Keratinocyte (primary cell): ENCODE results near the gene C1orf53. TPM values are rescaled to one million over a fixed set of nuclear protein-coding genes. Genes with fewer than 3 reads are reported as not detected.

Experiments used
- DNase-seq: peaks from one replicate; pipeline ENCODE4 v3.0.0-alpha.2; 2011; ENCODE audit warnings: low read depth, missing footprints, low spot score
- FAIRE-seq: peaks from 2 replicates; lab custom pipeline; 2011; peaks lifted over from hg19 to GRCh38; lab: Jason Lieb, UNC
- H2AFZ ChIP-seq: 2 replicates; pipeline ENCODE4 v1.6.0; 2012; ENCODE audit warnings: low read length, control low read depth, inconsistent platforms; ENCODE audit not compliant: control insufficient read depth
- H3K27ac ChIP-seq: 2 replicates; pipeline ENCODE4 v1.5.1; 2011; ENCODE audit warnings: low read length; ENCODE audit not compliant: control insufficient read depth, insufficient read depth
- H3K27me3 ChIP-seq: 3 replicates; pipeline ENCODE4 v1.6.0; 2011; ENCODE audit warnings: low read length; ENCODE audit not compliant: control insufficient read depth, insufficient read depth; ENCODE audit errors: extremely low read depth
- H3K36me3 ChIP-seq, 2 experiments: 2 replicates in 1 of 2; 3 replicates in 1 of 2; pipeline ENCODE4 v1.5.1; 2011; ENCODE audit warnings: low read length in 2 of 2, mild to moderate bottlenecking in 1 of 2; ENCODE audit not compliant: control insufficient read depth in 2 of 2, insufficient read depth in 2 of 2; ENCODE audit errors: extremely low read depth in 1 of 2
- H3K4me1 ChIP-seq: 3 replicates; pipeline ENCODE4 v1.5.1; 2011; ENCODE audit warnings: low read length; ENCODE audit not compliant: control insufficient read depth, insufficient read depth; ENCODE audit errors: extremely low read depth
- H3K4me2 ChIP-seq: 3 replicates; pipeline ENCODE4 v1.6.0; 2011; ENCODE audit warnings: low read depth, low read length; ENCODE audit not compliant: control insufficient read depth, insufficient read depth; ENCODE audit errors: extremely low read depth
- H3K4me3 ChIP-seq, 3 experiments: fragments of 200-600 bp in 1 of 3; sonication (generic) in 1 of 3; 2 replicates in 2 of 3; 3 replicates in 1 of 3; pipeline ENCODE4 v1.5.1; 2011 to 2016; ENCODE audit warnings: low read length in 3 of 3, mild to moderate bottlenecking in 3 of 3, control low read depth in 2 of 3, inconsistent platforms in 1 of 3, low read depth in 1 of 3, mixed read lengths in 1 of 3, mixed run types in 1 of 3, moderate library complexity in 1 of 3; ENCODE audit not compliant: control insufficient read depth in 2 of 3, insufficient read depth in 2 of 3; ENCODE audit errors: extremely low read depth in 1 of 3
- H3K79me2 ChIP-seq: 2 replicates; pipeline ENCODE4 v1.6.0; 2012; ENCODE audit warnings: low read length; ENCODE audit not compliant: control insufficient read depth, insufficient read depth
- H3K9ac ChIP-seq: 3 replicates; pipeline ENCODE4 v1.6.0; 2011; ENCODE audit warnings: low read length; ENCODE audit not compliant: control insufficient read depth, insufficient read depth; ENCODE audit errors: extremely low read depth
- H3K9me1 ChIP-seq: 3 replicates; pipeline ENCODE4 v1.6.0; 2011; ENCODE audit warnings: low read length; ENCODE audit not compliant: control insufficient read depth, insufficient read depth; ENCODE audit errors: extremely low read depth
- H3K9me3 ChIP-seq: 2 replicates; pipeline ENCODE4 v1.5.1; 2012; ENCODE audit warnings: low read depth, low read length; ENCODE audit not compliant: control insufficient read depth
- H4K20me1 ChIP-seq: 3 replicates; pipeline ENCODE4 v1.6.0; 2011; ENCODE audit warnings: low read length; ENCODE audit not compliant: control insufficient read depth, insufficient read depth; ENCODE audit errors: extremely low read depth
- EZH2 ChIP-seq: IDR thresholded peaks from one replicate; pipeline ENCODE4 v1.6.1; 2012; ENCODE audit warnings: inconsistent platforms, mild to moderate bottlenecking, low read length, moderate library complexity
- dilution Hi-C: fragments of 300-500 bp; cut with MboI; formaldehyde crosslinking; loops from one replicate; pipeline ENCODE4 v1.7.0; 2020; ENCODE audit warnings: low sequenced_read_pairs; ENCODE audit not compliant: extremely low pct_ligation_motif_present
- polyA plus RNA-seq, 5 experiments: library from polyadenylated mRNA; depleted of rRNA in 3 of 5; stranded (reverse) in 3 of 5; stranded (forward) in 1 of 5; unstranded in 1 of 5; fragments of >200 nt; gene quantifications; 1 replicate in 1 of 5; 2 replicates in 3 of 5; 3 replicates in 1 of 5; pipeline versions ENCODE4 v1.2.1 to v1.2.3, GENCODE V29; 2011 to 2012; ENCODE audit warnings: missing spikeins in 2 of 5, low read depth in 1 of 5, low replicate concordance in 1 of 5
- TF ChIP-seq, protein P1 (sequence below), 3 experiments: IDR thresholded peaks in 1 of 3; conservative IDR thresholded peaks in 1 of 3; optimal IDR thresholded peaks in 1 of 3; 2 replicates in 2 of 3; 3 replicates in 1 of 3; pipeline versions ENCODE3 to v1.5.1; 2011; ENCODE audit warnings: low read length in 3 of 3, mild to moderate bottlenecking in 3 of 3, moderate library complexity in 2 of 3, control low read depth in 1 of 3, inconsistent platforms in 1 of 3; ENCODE audit not compliant: insufficient read depth in 2 of 3; ENCODE audit errors: extremely low read depth in 1 of 3

The C1orf53 gene
- polyA plus RNA-seq, 1 donor (not counting 4 experiments of a cell fraction or from before 2014, with no cell fraction given) = 6.2 TPM

- no peaks in the 10 kb centered on the region for H3K27me3 ChIP-seq
- H4K20me1 ChIP-seq = no peaks in the 10 kb centered on the region
- H3K9me3 ChIP-seq = no peaks in the 10 kb centered on the region
- H3K4me1 ChIP-seq = no peaks in the 10 kb centered on the region
- H2AFZ ChIP-seq = no peak overlapping the region
- H3K4me3 ChIP-seq = no peak overlapping the region
- H3K79me2 ChIP-seq = no peaks in the 10 kb centered on the region
- no peaks in the 10 kb centered on the region for H3K36me3 ChIP-seq
- H3K27ac ChIP-seq = no peak overlapping the region
- H3K9ac ChIP-seq = no peak overlapping the region
- H3K4me2 ChIP-seq = no peak overlapping the region
- no peak for DNase-seq
- FAIRE-seq = no peak
- dilution Hi-C loops = no loop called here
- no peaks in the 10 kb centered on the region for H3K9me1 ChIP-seq
- TF ChIP-seq EZH2 = no peak
- TF ChIP-seq, protein P1, sequence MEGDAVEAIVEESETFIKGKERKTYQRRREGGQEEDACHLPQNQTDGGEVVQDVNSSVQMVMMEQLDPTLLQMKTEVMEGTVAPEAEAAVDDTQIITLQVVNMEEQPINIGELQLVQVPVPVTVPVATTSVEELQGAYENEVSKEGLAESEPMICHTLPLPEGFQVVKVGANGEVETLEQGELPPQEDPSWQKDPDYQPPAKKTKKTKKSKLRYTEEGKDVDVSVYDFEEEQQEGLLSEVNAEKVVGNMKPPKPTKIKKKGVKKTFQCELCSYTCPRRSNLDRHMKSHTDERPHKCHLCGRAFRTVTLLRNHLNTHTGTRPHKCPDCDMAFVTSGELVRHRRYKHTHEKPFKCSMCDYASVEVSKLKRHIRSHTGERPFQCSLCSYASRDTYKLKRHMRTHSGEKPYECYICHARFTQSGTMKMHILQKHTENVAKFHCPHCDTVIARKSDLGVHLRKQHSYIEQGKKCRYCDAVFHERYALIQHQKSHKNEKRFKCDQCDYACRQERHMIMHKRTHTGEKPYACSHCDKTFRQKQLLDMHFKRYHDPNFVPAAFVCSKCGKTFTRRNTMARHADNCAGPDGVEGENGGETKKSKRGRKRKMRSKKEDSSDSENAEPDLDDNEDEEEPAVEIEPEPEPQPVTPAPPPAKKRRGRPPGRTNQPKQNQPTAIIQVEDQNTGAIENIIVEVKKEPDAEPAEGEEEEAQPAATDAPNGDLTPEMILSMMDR (optimal IDR thresholded peaks at IDR 0.05 in 1 of 3, IDR thresholded peaks at IDR 0.05 in 1 of 3, conservative IDR thresholded peaks at IDR 0.05 in 1 of 3; ENCODE audit: extremely low read depth in 1 of 3, insufficient read depth in 2 of 3, low read length in 3 of 3) = no peak
These were observed 36.6 kb upstream of the C1orf53 start for GRCh38 chr1:197865809-197866208.

DNA sequence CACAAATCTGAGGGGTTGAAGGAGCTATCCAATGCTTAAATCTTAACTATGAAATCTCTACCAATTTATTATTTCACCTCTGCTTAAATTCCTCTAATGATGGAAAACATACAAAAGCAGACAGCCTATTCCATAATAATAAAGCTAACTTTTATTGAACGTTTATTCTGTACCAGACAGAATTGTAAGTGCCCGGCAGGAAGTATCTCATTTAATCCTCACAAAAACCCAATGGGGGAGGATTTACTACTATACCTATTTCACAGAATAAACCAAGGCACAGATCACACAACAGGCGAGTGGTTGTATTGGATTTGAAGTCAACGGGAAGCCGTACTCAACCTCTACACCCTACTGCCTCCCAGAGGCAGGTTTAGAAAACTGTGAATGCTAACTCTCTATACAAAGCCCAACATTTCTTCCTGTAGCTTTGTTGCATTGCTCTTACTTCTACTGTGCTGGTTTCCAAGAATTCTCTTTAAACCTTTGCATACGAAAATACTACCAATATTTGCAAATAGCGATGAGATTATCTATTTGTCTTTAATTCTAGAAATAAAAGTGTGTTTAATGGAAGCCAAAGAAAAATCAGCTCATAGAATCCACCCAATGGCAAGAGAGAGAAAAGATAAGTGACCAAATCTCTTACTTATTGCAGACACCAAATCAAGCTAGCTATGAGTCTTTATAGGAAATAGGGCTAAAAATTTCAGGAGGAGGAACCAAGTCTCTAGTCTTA, 33.5 kb upstream of the C1orf53 start:
- Histone ChIP-seq H4K20me1 (no peaks in the 10 kb centered on the region), H3K27ac (no peak overlapping the region), H3K9me1 (no peaks in the 10 kb centered on the region), H3K4me2 (no peak overlapping the region), H3K9ac (no peak overlapping the region), H3K27me3 (no peaks in the 10 kb centered on the region), H3K4me3 (no peak overlapping the region), H3K79me2 (no peaks in the 10 kb centered on the region), H3K4me1 (no peaks in the 10 kb centered on the region), H3K9me3 (no peaks in the 10 kb centered on the region), H2AFZ (no peak overlapping the region), H3K36me3 (no peaks in the 10 kb centered on the region)
- dilution Hi-C loops = no loop called here
- peak; percentile 21 for DNase-seq
- TF ChIP-seq, protein P1 (optimal IDR thresholded peaks at IDR 0.05 in 1 of 3, IDR thresholded peaks at IDR 0.05 in 1 of 3, conservative IDR thresholded peaks at IDR 0.05 in 1 of 3; ENCODE audit: extremely low read depth in 1 of 3, insufficient read depth in 2 of 3, low read length in 3 of 3) = peak; percentile 76 to 82 (median 79)
- no peak for TF ChIP-seq EZH2
- FAIRE-seq = peak; percentile 91
